OCI-M2 (cell line): Measurements from ENCODE around the gene MORN3.
"Not testable (repeated sequence)": the region's sequence is repeated elsewhere in the genome, so short reads cannot be mapped to it uniquely, and the experiment has no call there.

ENCODE experiments used
- DNase-seq: peaks from one replicate; lab custom pipeline; 2025; ENCODE audit not compliant: unreplicated experiment; lab: John Stamatoyannopoulos, UW

MORN3 gene

GRCh38 chr12:121669521-121669900 is at the start of gene MORN3:
Gene MORN3, minus strand, starts transcription at chr12:121669654. Its CDS starts 171 bp downstream, at chr12:121669483.
- no peak for DNase-seq

GRCh38 chr12:121718653-121719239 is 49.3 kb upstream of the MORN3 start:
- DNase-seq: no peak

GRCh38 chr12:121717041-121717699 is 47.7 kb upstream of the MORN3 start:
- DNase-seq: no peak

GRCh38 chr12:121715862-121716435 is 46.5 kb upstream of the MORN3 start:
- DNase-seq: no peak

- not testable (repeated sequence) for DNase-seq
These were observed 45.6 kb upstream of the MORN3 start for GRCh38 chr12:121715055-121715454.

- DNase-seq: no peak
These were observed 44.3 kb upstream of the MORN3 start for GRCh38 chr12:121713793-121714192.

- DNase-seq: no peak
These were observed 43.9 kb upstream of the MORN3 start for GRCh38 chr12:121713257-121713777.

GRCh38 chr12:121712461-121713256 is 43.2 kb upstream of the MORN3 start, which contains the start of gene TMEM120B:
Gene TMEM120B, plus strand, starts transcription at chr12:121712752. Its CDS starts 144 bp downstream, at chr12:121712896.
- no peak for DNase-seq

- DNase-seq: no peak
These were observed 42.7 kb upstream of the MORN3 start for GRCh38 chr12:121712190-121712460.

GRCh38 chr12:121711361-121712189 is 42.1 kb upstream of the MORN3 start:
- no peak for DNase-seq

- no peak for DNase-seq
These were observed 40.1 kb upstream of the MORN3 start for GRCh38 chr12:121709478-121709961.

- not testable (repeated sequence) for DNase-seq
These were observed 39.6 kb upstream of the MORN3 start for GRCh38 chr12:121709064-121709424.

GRCh38 chr12:121708313-121709063 is 39.0 kb upstream of the MORN3 start:
- no peak for DNase-seq

GRCh38 chr12:121705514-121705913 is 36.1 kb upstream of the MORN3 start:
- no peak for DNase-seq

GRCh38 chr12:121702944-121703343 is 33.5 kb upstream of the MORN3 start:
- DNase-seq: no peak

- no peak for DNase-seq
These were observed 32.3 kb upstream of the MORN3 start for GRCh38 chr12:121701667-121702277.

GRCh38 chr12:121697861-121698260 is 28.4 kb upstream of the MORN3 start:
- DNase-seq: not testable (repeated sequence)

- no peak for DNase-seq
These were observed 27.7 kb upstream of the MORN3 start for GRCh38 chr12:121697093-121697698.

- no peak for DNase-seq
These were observed 23.8 kb upstream of the MORN3 start for GRCh38 chr12:121693155-121693687.
